GM12872 (cell line): ENCODE data around the gene SLC2A3.

Experiments
- TF ChIP-seq, protein P1 (sequence below): IDR thresholded peaks from 3 replicates; pipeline ENCODE4 v1.5.1; 2011; ENCODE audit warnings: low read depth, mild to moderate bottlenecking, low read length, moderate library complexity; ENCODE audit not compliant: insufficient read depth

SLC2A3 gene

DNA sequence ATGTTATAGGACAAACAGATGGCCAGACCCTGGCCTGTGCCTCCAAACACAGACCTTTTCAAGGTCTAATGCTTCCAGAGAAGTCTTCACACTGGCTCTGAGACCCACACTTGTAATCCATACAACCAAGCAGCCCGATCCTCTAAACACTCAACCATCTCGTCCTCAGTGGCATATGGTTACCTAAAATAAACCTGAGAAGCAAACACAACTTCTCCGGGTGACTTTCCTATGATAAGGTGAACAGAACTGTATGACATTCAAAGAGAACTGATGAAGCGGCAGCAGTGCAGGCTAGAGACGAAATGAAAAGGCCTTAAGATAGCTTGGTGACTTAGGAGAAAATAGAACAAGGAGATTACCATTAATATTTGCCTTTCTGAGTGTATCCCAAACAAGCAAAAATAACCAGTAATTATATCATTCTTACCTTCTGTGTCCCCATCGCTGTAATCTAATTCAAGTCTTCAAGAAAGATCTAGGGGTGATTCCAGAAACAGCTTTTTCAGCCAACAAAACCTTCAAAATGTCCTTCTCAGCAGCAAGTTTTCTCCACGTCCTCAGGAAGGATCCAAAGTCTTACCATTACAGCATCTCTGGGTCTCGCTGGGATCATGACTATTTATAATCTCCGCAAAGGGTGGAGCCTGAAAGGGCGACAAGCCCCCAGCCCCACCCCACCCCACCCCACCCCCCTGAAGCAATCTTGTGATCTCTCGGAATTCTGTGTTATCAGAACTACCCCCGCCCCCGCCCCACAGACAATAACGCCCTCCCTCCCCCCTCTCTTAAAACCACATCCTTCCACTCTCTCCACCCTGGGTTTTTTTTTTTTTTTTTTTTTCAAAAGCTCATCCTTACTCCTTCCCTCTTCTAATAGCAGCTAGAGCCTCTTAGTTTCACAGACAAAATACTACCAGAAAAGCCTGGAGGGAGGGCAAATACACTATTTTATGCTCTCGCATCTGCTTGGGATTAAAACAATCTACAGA, at the start of gene SLC2A3:
TSS of gene SLC2A3 (minus strand) at position 598 of the 992 bp plus-strand sequence. CDS start at position 445, 153 bp downstream.
- TF ChIP-seq, protein P1, sequence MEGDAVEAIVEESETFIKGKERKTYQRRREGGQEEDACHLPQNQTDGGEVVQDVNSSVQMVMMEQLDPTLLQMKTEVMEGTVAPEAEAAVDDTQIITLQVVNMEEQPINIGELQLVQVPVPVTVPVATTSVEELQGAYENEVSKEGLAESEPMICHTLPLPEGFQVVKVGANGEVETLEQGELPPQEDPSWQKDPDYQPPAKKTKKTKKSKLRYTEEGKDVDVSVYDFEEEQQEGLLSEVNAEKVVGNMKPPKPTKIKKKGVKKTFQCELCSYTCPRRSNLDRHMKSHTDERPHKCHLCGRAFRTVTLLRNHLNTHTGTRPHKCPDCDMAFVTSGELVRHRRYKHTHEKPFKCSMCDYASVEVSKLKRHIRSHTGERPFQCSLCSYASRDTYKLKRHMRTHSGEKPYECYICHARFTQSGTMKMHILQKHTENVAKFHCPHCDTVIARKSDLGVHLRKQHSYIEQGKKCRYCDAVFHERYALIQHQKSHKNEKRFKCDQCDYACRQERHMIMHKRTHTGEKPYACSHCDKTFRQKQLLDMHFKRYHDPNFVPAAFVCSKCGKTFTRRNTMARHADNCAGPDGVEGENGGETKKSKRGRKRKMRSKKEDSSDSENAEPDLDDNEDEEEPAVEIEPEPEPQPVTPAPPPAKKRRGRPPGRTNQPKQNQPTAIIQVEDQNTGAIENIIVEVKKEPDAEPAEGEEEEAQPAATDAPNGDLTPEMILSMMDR: no peak

DNA sequence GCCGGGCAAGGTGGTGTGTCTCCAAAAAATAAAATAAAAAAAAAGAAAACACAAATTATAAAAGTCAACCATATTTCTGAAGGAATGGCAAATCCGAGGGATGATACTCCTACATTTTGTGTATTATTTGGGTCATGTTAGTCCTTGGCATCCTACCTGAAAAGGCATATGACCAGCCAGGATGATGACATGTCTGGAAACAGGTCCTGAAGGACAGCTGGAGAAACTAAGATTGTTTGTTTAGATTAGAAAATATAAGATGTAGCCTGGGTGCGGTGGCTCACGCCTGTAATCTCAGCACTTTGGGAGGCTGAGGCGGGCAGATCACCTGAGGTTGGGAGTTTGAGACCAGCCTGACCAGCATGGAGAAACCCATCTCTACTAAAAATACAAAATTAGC, 48.9 kb upstream of the SLC2A3 start:
- TF ChIP-seq, protein P1: no peak

DNA sequence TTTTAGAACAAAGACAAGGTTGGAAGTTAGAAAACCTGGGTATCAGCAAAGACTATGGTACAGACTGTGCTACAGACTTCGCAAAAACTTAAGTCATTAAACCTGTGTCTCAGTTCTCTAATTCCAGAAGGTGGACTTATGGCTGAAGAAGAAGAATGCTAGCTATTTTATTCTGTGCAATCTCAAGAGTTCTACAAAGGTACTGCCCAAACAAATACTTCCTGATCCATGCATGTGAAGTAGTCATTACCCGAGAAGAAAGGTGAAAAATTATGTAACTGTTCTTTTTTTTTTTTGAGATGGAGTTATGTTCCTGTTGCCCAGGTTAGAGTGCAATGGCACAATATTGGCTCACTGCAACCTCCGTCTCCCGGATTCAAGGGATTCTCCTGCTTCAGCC, 45.5 kb upstream of the SLC2A3 start:
- TF ChIP-seq, protein P1: no peak

DNA sequence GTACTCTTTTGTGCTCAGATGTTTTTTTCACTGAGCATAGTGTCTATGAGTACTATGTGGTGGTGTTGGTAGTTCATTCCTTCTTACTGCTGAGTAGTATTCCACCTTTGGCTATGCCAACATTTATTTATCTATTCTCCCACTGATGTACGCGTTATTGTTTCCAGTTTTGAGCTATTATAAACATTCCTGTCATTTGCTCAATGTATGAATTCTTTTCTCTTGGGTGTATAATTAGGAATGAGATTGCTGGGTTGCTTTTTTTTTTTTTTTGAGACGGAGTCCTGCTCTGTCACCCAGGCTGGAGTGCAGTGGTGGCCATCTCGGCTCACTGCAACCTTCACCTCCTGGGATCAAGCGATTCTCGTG, 37.5 kb upstream of the SLC2A3 start:
- TF ChIP-seq, protein P1: no peak

DNA sequence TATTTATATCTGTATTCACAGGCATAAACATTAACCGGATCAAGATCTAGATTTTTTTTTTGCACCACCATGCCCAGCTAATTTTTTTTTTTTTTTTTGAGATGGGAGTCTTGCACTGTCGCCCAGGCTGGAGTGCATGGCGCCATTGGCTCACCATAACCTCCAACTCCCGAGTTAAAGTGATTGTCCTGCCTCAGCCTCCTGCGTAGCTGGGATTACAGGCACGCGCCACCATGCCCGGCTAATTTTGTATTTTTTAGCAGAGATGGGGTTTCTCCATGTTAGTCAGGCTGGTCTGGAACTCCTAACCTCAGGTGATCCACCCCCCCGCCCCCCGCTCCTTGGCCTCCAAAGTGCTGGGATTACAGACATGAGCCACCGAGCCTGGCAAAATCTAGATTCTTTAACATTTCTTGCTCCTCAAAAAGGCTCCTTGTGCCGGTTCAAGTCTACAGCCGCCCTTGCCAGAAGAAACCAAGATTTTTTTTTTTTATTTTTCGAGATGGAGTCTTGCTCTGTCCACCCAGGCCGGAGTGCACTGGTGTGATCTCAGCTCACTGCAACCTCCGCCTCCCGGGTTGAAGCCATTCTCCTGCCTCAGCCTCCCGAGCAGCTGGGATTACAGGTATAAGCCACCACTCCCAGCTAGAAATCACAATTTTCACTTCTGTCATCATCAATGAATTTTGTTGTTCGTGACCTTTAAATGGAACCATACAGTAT, 36.9 kb upstream of the SLC2A3 start:
- TF ChIP-seq, protein P1: no peak

DNA sequence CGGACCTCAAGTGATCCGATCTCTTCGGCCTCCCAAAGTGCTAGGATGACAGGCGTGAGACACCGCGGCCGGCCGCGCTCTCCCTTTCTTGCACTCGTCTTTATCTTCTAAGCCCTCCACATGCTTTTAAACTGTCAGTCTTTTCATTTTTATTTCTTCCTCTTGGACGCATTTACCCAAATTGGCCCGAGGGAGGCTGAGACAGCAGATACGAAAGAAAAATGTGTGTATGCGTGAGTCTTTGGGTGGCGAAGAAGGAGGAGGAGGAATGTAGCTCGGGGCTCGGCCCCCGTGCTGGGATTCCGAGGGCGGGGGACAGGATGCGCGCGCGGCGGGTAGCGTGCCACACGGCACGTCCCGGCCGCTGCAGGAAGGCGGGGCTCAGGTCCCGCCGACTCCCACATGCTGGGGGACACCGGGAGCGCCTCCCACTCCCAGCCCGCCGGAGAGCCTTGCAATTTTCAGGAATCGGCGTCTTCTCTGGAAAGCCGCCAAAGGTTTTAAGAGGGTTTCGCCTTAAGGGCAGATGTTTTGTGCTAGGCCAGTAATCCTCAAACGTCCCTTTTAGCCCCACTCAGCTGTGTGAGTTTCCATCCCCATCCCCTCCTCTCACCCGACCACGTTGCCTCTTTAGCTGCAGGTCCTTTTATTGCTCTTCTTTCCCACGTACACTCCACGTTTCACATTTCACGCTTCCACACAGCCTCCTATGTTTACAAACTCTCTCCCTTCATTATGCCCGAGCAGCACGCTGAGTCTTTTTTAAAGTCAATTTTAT, 34.7 kb upstream of the SLC2A3 start:
- TF ChIP-seq, protein P1: no peak

DNA sequence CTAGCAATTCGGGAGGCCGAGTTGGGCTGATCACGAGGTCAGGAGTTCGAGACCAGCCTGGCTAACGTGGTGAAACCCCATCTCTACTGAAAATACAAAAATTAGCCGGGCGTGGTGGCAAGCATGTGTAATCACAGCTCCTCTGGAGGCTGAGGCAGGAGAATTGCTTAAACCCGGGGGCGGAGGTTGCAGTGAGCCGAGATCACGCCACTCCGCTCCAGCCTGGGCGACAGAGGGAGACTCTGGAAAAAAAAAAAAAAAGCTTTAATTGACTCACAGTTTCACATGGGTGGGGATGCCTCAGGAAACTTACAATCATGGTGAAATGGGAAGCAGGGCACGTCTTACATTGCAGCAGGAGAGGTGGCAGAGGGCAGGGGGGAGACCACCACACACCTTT, 30.6 kb upstream of the SLC2A3 start:
- TF ChIP-seq, protein P1: no peak
